Posterior cingulate gyrus (tissue), 11 donors: ENCODE results near the gene CXorf65.

Experiments used
- DNase-seq, 10 donors: peaks; one replicate each; pipeline versions ENCODE4 v3.0.0 to v3.0.0-alpha.2; 2020 to 2021; ENCODE audit warnings: mixed read lengths in 3 of 10
- intact Hi-C: fragments of 100-400 bp; cut with DNase I; formaldehyde crosslinking; loops from one replicate; pipeline ENCODE4 v1.15.1; 2023

The CXorf65 gene

DNA sequence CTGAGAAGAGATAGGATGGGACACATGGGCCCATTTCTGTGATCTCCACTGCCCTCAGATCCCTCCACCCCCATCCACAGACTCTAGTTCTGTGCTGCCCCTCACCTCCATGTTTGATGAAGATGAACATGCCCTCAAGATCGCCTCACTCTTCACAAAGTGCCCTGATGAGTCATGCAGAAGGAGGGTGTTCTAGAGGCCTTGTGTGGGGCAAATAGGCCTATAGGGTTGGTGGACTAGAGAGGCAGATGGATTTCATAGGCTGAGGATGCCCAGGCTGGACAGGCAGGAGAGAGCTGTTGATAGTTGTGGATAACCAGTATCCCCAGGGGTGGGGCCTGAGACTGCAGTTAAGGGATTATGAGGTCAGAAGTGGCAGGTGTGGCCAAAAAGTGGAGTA is at the start of gene CXorf65:
Gene CXorf65, minus strand, starts transcription at position 314 of the 400 bp plus-strand sequence. Its CDS starts 184 bp downstream, at position 130.
- DNase-seq, result no peak
- intact Hi-C loops, result no loop called here

DNA sequence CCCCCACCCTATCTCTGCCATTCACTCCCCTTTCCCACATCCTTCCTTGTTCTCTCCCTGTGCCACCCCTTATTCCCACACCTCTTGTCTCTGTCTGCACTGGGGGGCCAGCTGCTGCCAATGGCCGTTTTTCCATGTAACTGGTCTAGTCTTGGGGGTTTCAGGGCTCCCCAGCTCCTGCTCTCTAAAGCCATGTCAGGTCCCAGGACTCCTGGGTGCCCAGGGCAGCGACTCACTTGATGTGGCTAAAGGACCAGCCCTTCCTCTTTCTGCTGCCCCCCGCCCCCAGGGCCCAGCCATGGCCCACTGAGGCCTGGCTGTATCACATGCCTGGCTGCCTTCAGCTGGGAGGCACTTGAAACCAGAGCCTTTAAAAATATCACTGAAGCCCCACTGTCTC is 48.1 kb upstream of the CXorf65 start:
- peak in 1 of 10 donors; percentile 69 for DNase-seq
- intact Hi-C loops, result no loop called here

DNA sequence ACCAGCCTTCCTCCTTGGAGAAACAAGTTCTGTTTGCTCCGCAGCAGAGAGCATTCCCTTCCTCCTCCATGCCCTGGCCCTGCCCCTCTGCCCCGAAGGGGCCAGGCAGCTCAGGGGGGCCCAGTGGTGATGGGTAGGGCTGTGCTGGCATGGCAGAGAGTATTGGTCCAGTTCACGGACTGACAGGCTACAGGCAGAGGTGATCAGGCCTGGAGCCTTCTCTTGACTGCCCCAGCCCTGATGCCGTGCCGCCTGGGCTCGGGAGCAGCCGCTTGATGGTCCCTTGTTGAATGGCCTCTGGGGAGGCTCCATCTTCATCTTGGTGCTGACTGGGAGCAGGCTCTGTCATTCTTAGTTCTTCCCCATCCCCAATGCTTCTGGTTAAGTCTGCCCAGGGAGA is 47.7 kb upstream of the CXorf65 start:
- DNase-seq, result peak in 1 of 10 donors; percentile 18
- intact Hi-C loops, result no loop called here

DNA sequence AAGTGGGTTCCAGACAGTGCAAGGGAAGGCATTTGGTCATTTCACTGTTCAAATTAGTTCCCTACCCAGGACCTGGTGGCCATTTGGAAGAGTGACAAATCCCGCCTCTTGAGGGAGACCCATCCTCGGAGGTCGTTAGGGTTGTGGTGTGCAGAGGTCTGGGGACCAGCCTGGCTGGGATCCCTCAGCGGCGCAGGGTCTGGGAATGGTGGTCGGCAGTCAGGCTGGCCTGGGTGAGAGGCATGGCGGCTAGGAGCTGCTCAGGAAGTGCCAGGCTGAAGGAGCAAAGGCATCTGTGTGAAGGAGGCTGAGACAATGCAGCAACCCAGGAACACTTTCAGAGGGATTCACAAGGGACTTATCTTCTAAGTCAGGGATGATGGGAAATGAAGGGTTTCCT is 44.8 kb upstream of the CXorf65 start:
- intact Hi-C loops, result no loop called here
- peak in 1 of 10 donors; percentile 54 for DNase-seq

DNA sequence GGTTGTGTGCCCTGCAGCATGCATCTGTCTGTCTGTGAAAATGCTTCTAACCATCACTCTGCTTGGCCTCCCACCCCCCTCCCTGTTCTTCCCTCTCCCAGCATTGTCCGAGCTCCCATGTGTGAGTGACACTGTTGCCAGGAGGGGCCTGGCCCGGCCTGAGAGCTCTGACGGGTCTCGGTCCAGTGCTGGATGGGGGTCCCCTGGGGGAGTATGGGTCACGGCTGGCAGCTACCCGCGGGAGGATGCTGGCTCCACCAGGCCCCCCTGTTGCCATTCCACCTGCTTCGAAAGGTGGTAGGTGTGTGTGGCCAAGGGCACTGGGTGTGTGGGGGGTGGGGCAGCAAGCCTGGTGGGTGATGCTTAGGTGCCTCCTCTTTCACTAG is 41.7 kb upstream of the CXorf65 start:
- intact Hi-C loops, result no loop called here
- DNase-seq, result peak in 2 of 10 donors; percentile 62 to 82

DNA sequence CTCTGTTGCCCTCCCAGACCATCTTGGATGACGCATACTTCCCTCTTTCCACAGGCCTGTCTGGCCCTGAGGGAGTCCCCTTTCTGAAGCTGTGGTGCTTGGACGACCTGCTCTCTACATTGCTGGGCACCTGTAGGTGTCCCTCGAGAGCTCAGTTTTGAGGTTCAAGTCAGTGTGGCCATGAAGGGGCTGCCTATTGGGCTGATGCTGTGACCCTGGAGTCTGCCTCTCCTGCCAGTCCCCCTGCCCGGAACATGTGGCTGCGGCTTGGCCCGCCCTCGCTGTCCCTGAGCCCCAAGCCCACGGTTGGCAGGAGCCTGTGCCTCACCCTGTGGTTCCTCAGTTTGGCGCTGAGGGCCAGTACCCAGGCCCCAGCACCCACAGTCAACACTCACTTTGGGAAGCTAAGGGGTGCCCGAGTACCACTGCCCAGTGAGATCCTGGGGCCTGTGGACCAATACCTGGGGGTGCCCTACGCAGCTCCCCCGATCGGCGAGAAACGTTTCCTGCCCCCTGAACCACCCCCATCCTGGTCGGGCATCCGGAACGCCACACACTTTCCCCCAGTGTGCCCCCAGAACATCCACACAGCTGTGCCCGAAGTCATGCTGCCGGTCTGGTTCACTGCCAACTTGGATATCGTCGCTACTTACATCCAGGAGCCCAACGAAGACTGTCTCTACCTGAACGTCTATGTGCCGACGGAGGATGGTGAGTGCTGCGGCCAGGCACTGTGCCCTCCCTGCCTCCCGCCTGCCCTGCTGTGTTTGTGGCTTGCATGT is 41.1 kb upstream of the CXorf65 start:
- DNase-seq, result peak in 5 of 10 donors; percentile 21 to 89 (median 27)
- intact Hi-C loops, result no loop called here

DNA sequence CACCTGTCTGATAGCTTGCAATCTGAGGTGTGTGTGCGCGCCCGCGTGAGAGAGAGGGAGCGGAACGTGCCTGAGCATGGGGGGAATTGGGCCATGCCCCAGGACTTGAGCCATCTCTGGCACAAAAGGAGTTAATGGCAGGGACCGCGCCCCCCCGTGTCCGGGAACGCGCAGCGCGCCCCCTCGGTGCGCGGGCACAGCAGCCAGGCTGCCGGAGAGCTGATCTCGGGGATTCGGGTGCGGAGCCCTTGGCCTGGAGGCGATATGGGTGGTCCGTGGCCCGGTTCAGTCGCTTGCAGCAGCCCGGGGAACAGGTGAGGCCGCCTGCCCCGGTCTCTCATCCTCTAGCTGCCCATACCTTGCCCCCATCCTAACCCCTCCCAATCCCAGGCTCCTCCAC is 38.1 kb upstream of the CXorf65 start, which contains the start of gene NLGN3:
Gene NLGN3, plus strand, starts transcription at position 191 of the 400 bp plus-strand sequence. CDS start 2,909 bp downstream, outside the sequence.
- intact Hi-C loops, result no loop called here
- DNase-seq, result peak; percentile 45 to 96 (median 60)

DNA sequence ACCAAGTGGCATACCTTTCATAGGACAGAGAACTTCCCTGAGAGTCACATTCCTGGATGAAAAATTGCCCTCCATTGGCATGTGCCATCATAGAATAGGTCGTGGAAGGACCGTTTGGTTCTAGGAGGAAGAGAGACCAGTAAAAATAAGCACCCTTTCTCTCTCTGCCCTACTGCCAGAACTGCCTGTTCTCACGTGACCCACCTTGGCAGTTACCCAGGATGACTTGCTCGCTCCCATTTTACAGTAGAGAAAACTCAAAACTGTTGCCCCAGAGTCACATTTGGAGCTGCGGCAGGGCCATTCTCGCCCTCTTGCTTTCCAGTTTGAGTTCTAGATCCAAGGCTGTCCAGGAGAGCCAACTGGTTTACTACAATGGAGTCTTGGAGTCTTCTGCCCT is 37.0 kb upstream of the CXorf65 start:
- intact Hi-C loops, result no loop called here
- peak in 6 of 10 donors; percentile 24 to 86 (median 54) for DNase-seq

DNA sequence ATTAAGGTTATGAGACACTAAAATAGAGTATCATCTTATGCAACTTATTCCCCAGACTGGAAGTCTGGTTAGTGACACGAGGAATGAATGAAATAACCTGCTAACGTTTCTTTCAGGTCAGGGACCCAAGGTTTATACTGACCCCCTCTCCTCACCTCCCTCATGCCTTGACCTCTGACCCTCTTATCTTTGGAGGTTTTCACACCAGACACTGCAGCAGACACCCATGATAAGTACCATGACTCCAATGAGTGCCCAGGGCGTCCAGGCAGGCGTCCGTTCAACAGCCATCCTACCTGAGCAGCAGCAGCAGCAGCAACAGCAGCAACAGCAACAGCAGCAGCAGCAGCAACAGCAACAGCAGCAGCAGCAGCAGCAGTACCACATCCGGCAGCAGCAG is 33.9 kb upstream of the CXorf65 start:
- DNase-seq, result peak in 1 of 10 donors; percentile 53
- intact Hi-C loops, result no loop called here

DNA sequence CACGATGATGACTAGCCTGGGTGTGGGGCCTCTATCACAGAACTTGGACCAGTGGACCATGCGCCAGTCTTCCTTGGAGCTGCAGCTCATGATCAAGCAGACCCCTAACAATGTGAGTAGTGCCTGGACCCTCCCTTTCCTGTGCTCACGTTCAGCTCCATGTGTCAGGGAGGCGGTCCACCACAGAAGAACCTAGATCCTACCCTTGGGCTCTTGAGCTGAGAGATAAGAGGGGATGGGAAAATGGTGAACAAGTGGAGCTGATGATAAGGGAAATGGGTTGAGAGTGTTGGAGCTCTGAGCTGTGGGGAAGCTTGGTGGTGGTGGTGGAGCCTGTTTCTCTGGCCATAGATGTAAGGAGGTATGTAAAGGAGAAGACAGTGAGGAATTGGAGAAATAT is 25.0 kb upstream of the CXorf65 start:
- DNase-seq, result no peak
- intact Hi-C loops, result no loop called here

DNA sequence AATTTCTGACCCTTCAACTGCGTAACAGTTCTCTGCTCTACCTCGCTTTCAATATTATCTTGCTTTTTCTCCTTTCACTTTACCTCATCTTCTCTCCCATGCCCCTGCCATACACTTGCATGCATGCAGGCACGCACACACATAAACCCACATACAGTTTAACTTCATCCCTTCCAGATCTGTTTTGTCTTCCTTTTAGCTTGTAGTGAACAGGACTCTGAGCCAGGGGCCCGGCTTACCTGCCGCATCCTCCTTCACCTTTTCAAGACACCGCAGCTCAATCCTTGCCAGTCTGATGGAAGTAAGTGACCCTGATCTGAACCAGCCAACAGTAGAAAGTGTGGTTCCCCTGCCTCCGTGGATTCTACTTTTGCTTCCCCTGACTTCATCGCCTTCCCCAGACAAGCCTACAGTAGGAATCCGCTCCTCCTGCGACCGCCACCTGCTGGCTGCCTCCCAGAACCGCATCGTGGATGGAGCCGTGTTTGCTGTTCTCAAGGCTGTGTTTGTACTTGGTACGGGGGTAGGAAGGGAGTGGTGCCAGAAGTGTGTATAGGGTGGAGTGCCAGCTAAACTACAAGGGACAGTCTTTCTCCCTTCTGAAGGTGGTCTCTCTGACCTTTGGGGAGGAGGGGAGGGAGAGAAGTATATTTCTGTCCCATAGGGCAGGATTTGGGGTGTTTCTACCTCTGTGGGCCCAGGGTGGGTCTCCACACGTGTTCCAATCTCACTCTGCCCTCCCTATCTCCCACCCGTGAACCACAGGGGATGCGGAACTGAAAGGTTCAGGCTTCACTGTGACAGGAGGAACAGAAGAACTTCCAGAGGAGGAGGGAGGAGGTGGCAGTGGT is 22.6 kb upstream of the CXorf65 start:
- DNase-seq, result peak; percentile 41 to 95 (median 74)
- intact Hi-C loops, result no loop called here

DNA sequence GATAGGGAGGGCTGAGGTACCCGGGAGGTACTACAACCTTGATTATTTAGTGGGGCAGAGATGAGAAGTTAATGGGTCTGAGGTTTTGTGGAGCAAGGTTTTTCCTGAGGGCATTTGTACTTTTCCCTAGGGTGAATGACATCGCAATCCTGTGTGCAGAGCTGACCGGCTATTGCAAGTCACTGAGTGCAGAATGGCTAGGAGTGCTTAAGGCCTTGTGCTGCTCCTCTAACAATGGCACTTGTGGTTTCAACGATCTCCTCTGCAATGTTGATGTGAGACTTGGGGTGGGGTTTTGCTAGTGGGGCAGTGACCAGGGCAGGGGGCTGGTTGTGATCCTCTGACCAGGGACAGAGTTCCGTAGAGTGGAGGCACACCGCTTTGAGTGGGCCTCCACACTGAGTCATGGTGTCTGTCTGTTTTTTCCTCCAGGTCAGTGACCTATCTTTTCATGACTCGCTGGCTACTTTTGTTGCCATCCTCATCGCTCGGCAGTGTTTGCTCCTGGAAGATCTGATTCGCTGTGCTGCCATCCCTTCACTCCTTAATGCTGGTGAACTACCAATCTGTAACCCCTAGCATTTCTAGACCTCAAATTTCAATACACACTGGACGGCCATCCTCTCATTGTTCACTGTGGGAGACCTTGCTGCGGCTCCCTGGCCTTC is 21.8 kb upstream of the CXorf65 start:
- intact Hi-C loops, result no loop called here
- peak in 1 of 10 donors; percentile 13 for DNase-seq

DNA sequence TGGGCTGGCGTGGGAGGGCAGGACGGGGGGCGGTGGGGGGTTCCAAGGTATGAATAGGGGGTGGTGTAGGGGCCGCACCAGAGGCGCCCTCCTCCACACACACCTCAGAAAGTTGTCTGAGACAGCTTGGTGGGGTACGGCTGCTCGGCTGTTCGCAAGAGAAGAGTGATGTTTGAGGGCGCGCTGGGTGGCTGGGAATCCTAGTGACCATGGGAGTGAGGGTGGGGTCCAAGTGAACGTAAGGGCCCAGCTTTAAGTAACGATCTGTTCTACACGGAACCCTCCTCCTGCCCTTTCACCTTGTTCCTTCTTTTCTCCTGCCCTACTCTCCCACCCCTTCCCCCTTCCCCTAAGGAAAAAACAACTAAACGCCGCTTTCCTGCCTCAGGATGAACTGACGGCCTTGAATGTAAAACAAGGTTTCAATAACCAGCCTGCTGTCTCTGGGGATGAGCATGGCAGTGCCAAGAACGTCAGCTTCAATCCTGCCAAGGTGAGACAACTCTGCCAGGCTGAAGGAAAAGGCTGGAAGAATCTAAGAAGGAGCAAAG is 12.5 kb upstream of the CXorf65 start:
- intact Hi-C loops, result loop anchor here (2.0 kb wide), 1 partner anchor 20 kb away; no protein-coding TSS in a partner anchor
- DNase-seq, result peak in 1 of 10 donors; percentile 66

DNA sequence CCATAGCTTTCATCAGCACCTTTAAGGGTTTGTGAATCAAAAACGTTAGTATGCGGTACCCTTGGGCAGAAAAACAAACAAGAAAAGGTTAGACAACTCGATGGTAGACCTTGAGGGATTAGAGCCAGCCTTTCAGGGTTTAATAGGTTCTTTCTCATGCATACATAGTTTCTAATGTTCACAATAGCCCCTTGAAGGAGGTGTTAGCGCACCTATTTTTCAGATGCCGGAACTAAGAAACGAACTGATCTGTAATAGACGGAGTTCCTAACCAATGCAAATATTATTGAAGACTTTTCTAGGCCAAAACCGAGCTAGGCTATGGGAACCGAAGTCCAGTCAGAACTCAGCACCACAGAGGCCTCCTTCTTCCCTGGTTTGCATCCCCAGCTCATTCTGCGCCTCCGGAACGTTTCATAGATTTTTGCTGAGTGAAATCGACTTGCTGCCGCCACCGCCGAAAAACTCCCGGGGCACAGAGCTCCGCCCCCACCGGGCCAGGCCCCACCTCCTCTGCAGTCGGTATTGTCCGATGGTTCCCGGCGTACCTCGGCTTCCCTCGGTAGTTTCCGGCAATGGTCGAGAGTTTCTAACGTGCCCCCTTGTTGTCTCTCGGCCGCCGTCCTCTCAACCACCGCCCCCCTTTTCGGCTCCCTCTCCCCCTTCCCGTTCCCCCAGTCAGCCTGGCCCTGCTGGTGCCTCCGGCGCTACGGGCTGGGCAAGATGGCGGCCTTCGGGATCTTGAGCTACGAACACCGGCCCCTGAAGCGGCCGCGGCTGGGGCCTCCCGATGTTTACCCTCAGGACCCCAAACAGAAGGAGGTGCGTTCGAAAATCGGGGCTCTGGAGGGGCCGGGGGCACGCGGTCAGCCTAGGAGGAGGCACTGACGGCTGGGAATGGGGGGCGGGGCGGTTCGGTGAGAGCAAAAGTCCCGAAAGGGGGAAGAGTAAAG is 11.8 kb upstream of the CXorf65 start, which contains the start of gene MED12:
Gene MED12, plus strand, starts transcription at position 565 of the 953 bp plus-strand sequence. Its CDS starts 159 bp downstream, at position 724.
- peak; percentile 76 to 98 (median 85) for DNase-seq
- intact Hi-C loops, result loop anchor here (2.0 kb wide), 1 partner anchor 20 kb away; no protein-coding TSS in a partner anchor

DNA sequence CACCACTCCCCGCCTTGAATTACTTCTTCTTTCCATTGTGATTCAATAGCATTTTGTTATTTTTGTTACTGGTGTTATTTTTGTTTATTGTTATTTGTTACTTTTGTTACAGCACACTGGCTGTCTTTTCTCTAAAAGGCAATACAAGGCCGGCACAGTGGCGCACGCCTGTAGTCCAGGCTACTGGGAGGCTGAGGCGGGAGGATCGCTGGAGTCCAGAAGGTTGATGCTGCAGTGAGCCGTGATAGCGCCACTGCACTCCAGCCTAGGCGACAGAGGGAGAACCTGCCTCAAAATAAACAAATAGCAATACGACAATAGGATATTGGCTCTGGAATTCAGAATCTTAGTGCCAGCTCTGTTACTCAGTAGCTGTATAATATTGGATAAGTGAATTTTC is 10.8 kb upstream of the CXorf65 start:
- intact Hi-C loops, result no loop called here

DNA sequence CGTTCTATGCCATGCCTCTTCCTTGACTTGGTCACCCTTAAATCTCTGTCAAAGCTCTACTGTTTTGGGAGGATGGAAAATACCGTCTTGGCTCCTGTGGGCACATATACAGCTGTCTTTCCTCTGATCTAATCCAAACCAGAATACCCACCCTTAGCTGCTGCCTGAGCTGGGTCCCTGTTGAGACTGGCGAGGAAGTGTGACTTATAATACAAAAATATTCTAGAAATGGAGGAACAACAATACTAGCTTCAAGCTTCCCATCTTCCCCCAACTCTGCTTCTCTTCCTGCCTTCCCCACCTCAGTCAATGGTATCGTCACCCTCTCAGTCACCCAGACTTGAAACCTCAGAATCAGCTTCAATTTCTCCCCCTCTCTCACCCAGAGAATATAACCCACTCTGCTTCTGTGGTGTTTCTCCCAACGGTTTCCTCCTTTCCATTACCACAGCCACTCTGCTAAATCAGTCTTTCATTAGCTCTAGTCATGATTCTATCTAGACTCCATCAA is 5.4 kb upstream of the CXorf65 start:
- no peak for DNase-seq
- intact Hi-C loops, result no loop called here

More for the DNA sequence above, 10.8 kb upstream of the CXorf65 start:
- no peak for DNase-seq

DNA sequence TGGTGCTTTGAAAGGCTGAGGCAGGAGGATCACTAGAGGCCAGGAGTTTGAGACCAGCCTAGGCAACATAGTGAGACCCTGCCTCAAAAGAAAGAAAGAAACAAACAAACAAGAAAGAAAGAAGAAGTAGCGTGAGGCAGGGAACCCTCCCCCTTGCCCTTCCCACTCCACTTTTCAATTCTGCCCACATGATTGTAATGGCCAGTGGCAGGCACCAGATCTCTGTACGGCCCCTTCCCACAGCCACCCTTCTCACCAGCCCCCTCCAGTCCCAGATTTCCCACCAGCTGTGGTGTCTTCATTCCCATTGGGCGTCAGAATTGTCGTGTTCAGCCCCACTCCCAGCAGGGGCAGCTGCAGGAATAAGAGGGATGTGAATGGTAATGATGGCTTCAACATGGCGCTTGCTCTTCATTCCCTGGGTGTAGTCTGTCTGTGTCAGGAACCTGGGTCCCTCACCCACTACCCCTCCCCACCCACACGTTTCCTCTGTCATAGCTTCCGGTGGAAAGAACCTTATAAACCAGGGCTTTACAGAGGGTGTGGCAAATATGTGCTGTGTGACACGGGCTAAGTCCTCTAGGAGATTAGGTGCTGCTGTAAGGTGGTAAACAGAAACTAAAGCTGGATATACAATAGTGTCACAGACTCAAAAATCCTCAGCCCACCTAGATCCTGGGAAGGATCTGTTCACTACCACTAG is 4.8 kb upstream of the CXorf65 start, which contains the start of gene IL2RG:
Gene IL2RG, minus strand, starts transcription at position 437 of the 703 bp plus-strand sequence. Its CDS starts 38 bp downstream, at position 399.
- intact Hi-C loops, result no loop called here
- no peak for DNase-seq

DNA sequence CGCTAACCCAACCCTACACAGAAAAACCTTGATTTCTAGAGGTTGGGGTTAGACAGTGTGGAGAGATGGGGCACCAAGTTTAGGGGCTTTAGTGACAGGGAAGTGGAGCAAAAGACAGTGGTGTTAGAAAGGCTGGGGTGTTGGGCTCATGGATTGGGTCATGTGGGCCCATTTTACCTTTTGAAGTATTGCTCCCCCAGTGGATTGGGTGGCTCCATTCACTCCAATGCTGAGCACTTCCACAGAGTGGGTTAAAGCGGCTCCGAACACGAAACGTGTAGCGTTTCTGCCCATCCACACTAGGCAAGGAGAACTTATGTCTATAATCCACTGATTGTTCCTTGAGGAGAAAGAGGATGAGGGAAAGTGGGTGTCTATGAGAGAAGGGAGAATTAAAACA is 2.5 kb upstream of the CXorf65 start:
- DNase-seq, result no peak
- intact Hi-C loops, result no loop called here
